IgD-negative memory B cell (primary cell): ENCODE measurements around the gene FYB2. TPM values are rescaled to one million over a fixed set of nuclear protein-coding genes. Genes with fewer than 3 reads are reported as not detected.

ENCODE experiments used
- H3K27ac Mint-ChIP-seq, 3 donors: one replicate each; pipeline ENCODE4 v1.8.0; 2020 to 2022; ENCODE audit warnings: mild to moderate bottlenecking in 3 of 3, mixed read lengths in 3 of 3, moderate library complexity in 1 of 3
- H3K27me3 Mint-ChIP-seq: one replicate; pipeline ENCODE4 v1.8.0; 2021; ENCODE audit warnings: mixed read lengths
- H3K36me3 Mint-ChIP-seq: one replicate; pipeline ENCODE4 v1.8.0; 2020; ENCODE audit warnings: mild to moderate bottlenecking, mixed read lengths
- H3K4me1 Mint-ChIP-seq, 3 donors: one replicate each; pipeline ENCODE4 v1.8.0; 2020 to 2022; ENCODE audit warnings: mixed read lengths in 3 of 3, mild to moderate bottlenecking in 1 of 3
- H3K4me3 Mint-ChIP-seq, 4 donors: one replicate each; pipeline ENCODE4 v1.8.0; 2020 to 2022; ENCODE audit warnings: mild to moderate bottlenecking in 4 of 4, mixed read lengths in 4 of 4, moderate library complexity in 3 of 4
- H3K9me3 Mint-ChIP-seq, 3 donors: one replicate each; pipeline ENCODE4 v1.8.0; 2020 to 2021; ENCODE audit warnings: mixed read lengths in 3 of 3, mild to moderate bottlenecking in 1 of 3
- polyA plus RNA-seq: library from polyadenylated mRNA; unstranded; fragments of 300-500 nt; fragmentation: Illumina TruSeq; gene quantifications from one replicate; pipeline ENCODE4 v1.2.3, GENCODE V29; 2021

Gene FYB2
- not detected for polyA plus RNA-seq

DNA sequence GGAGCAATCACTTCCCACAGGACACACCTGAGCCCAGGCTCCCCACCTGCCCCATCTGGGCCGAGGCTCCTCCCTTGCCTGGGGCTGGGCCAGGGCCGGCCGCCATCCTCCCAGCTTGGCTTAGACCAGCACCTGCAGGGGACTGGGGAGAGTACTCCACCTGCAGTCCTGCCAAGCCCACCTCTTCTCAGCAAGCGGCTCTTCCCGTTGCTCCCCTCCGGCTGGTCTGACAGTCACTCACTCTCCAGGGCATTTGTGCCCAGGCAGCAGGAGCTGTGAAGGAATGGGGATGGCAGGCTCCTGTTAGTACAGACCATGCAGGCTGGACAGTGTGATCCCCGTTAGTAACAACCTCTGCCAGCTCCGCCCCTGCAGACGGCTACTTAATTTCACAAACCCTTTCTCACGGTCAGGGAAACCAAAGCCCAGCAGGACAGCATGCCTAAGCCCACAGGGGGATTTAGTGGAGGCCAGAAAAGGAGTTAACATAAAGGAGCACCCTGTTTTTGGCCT is at the start of gene FYB2:
FYB2 (minus strand) TSS at position 18 of the 513 bp plus-strand sequence. CDS start 114 bp downstream, outside the sequence.
- Mint-ChIP-seq H3K4me1 (peaks cover 0 to 2% (median 0%) of the 10 kb centered on the region in 3 donors), H3K27ac (peak within 1 kb of the TSS in 2 of 3 donors; percentile 23), H3K27me3 (peaks cover 8% of the 10 kb centered on the region), H3K9me3 (peaks cover 0 to 6% (median 1%) of the 10 kb centered on the region in 3 donors), H3K4me3 (no peak within 1 kb of the TSS), H3K36me3 (no peaks in the 10 kb centered on the region)

- Mint-ChIP-seq H3K9me3 (no peaks in the 10 kb centered on the region), H3K27me3 (peaks cover 2% of the 10 kb centered on the region), H3K4me3 (no peak overlapping the region), H3K4me1 (no peaks in the 10 kb centered on the region), H3K27ac (no peak overlapping the region), H3K36me3 (no peaks in the 10 kb centered on the region)
Measured at GRCh38 chr1:56868761-56869160, 49.6 kb upstream of the FYB2 start.

GRCh38 chr1:56867491-56867890 is 48.3 kb upstream of the FYB2 start:
- Mint-ChIP-seq H3K4me1 (no peaks in the 10 kb centered on the region), H3K27ac (peak overlapping the region in 1 of 3 donors; percentile 1), H3K36me3 (no peaks in the 10 kb centered on the region)

GRCh38 chr1:56866656-56867055 is 47.5 kb upstream of the FYB2 start:
- H3K4me1 Mint-ChIP-seq = no peaks in the 10 kb centered on the region

More at GRCh38 chr1:56867491-56867890, 48.3 kb upstream of the FYB2 start:
- Mint-ChIP-seq H3K9me3 (no peaks in the 10 kb centered on the region), H3K27me3 (peaks cover 2% of the 10 kb centered on the region), H3K4me3 (no peak overlapping the region)

GRCh38 chr1:56864430-56864829 is 45.2 kb upstream of the FYB2 start:
- Mint-ChIP-seq H3K27me3 (no peaks in the 10 kb centered on the region), H3K4me3 (no peak overlapping the region), H3K36me3 (no peaks in the 10 kb centered on the region), H3K27ac (no peak overlapping the region), H3K9me3 (peaks cover 0 to 4% (median 0%) of the 10 kb centered on the region in 3 donors), H3K4me1 (no peaks in the 10 kb centered on the region)

More at GRCh38 chr1:56866656-56867055, 47.5 kb upstream of the FYB2 start:
- Mint-ChIP-seq H3K27me3 (peaks cover 2% of the 10 kb centered on the region), H3K9me3 (no peaks in the 10 kb centered on the region), H3K4me3 (no peak overlapping the region), H3K36me3 (no peaks in the 10 kb centered on the region), H3K27ac (no peak overlapping the region)

GRCh38 chr1:56863265-56863992 is 44.2 kb upstream of the FYB2 start:
- H3K27me3 Mint-ChIP-seq = no peaks in the 10 kb centered on the region
- H3K36me3 Mint-ChIP-seq = no peaks in the 10 kb centered on the region
- H3K4me1 Mint-ChIP-seq = no peaks in the 10 kb centered on the region
- no peak overlapping the region for H3K27ac Mint-ChIP-seq
- no peak overlapping the region for H3K4me3 Mint-ChIP-seq
- H3K9me3 Mint-ChIP-seq = peaks cover 0 to 4% (median 0%) of the 10 kb centered on the region in 3 donors

- no peaks in the 10 kb centered on the region for H3K36me3 Mint-ChIP-seq
- H3K9me3 Mint-ChIP-seq = peaks cover 0 to 4% (median 3%) of the 10 kb centered on the region in 3 donors
- no peak overlapping the region for H3K27ac Mint-ChIP-seq
- no peaks in the 10 kb centered on the region for H3K4me1 Mint-ChIP-seq
- H3K4me3 Mint-ChIP-seq = no peak overlapping the region
- peaks cover 1% of the 10 kb centered on the region for H3K27me3 Mint-ChIP-seq
Measured at GRCh38 chr1:56859287-56859686, 40.1 kb upstream of the FYB2 start.

GRCh38 chr1:56856186-56856585 is 37.0 kb upstream of the FYB2 start:
- Mint-ChIP-seq H3K27me3 (peaks cover 4% of the 10 kb centered on the region), H3K4me3 (no peak overlapping the region), H3K36me3 (no peaks in the 10 kb centered on the region), H3K27ac (no peak overlapping the region), H3K9me3 (peaks cover 0 to 4% (median 3%) of the 10 kb centered on the region in 3 donors), H3K4me1 (no peaks in the 10 kb centered on the region)

GRCh38 chr1:56855190-56855589 is 36.0 kb upstream of the FYB2 start:
- Mint-ChIP-seq H3K36me3 (no peaks in the 10 kb centered on the region), H3K4me3 (no peak overlapping the region), H3K27me3 (peaks cover 4% of the 10 kb centered on the region), H3K27ac (no peak overlapping the region), H3K4me1 (no peaks in the 10 kb centered on the region), H3K9me3 (peaks cover 0 to 3% (median 0%) of the 10 kb centered on the region in 3 donors)

GRCh38 chr1:56854521-56855099 is 35.4 kb upstream of the FYB2 start, which contains the start of gene C8A:
Gene C8A, plus strand, starts transcription at chr1:56854797. Its CDS starts 105 bp downstream, at chr1:56854902.
- H3K36me3 Mint-ChIP-seq = no peaks in the 10 kb centered on the region
- peaks cover 4% of the 10 kb centered on the region for H3K27me3 Mint-ChIP-seq
- H3K9me3 Mint-ChIP-seq = peaks cover 0 to 3% (median 0%) of the 10 kb centered on the region in 3 donors
- H3K27ac Mint-ChIP-seq = no peak within 1 kb of the TSS
- H3K4me1 Mint-ChIP-seq = no peaks in the 10 kb centered on the region
- no peak within 1 kb of the TSS for H3K4me3 Mint-ChIP-seq

DNA sequence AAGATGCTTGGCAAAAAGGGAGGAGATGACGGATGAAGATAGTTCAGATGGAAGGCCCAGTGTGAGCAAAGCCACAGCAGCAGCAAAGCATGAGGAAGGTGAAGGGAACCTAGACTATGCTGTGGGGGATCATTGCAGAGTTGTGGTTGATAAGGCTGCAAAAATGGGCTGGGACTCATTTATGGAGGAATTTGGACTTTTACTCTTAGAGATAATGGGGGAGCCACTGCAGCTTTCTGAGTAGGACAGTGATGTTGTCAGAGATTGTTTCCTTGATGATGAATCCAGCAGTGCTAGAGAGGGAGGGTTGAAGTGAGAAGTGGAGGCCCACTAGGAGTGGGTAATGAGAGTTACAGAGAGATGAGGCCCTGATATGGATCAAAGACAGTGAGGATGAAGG is 33.3 kb upstream of the FYB2 start:
- H3K27ac Mint-ChIP-seq = no peak overlapping the region
- H3K4me3 Mint-ChIP-seq = no peak overlapping the region
- no peaks in the 10 kb centered on the region for H3K4me1 Mint-ChIP-seq
- H3K27me3 Mint-ChIP-seq = peaks cover 2% of the 10 kb centered on the region
- H3K9me3 Mint-ChIP-seq = peaks cover 0 to 2% (median 0%) of the 10 kb centered on the region in 3 donors
- no peaks in the 10 kb centered on the region for H3K36me3 Mint-ChIP-seq

GRCh38 chr1:56850922-56851321 is 31.7 kb upstream of the FYB2 start:
- Mint-ChIP-seq H3K27me3 (peaks cover 2% of the 10 kb centered on the region), H3K27ac (no peak overlapping the region), H3K9me3 (peaks cover 0 to 3% (median 2%) of the 10 kb centered on the region in 3 donors), H3K4me3 (no peak overlapping the region), H3K4me1 (no peaks in the 10 kb centered on the region), H3K36me3 (no peaks in the 10 kb centered on the region)

GRCh38 chr1:56850411-56850810 is 31.2 kb upstream of the FYB2 start:
- Mint-ChIP-seq H3K27ac (no peak overlapping the region), H3K36me3 (no peaks in the 10 kb centered on the region), H3K9me3 (peaks cover 0 to 5% (median 2%) of the 10 kb centered on the region in 3 donors), H3K4me1 (no peaks in the 10 kb centered on the region), H3K27me3 (peaks cover 2% of the 10 kb centered on the region), H3K4me3 (no peak overlapping the region)

- peaks cover 4% of the 10 kb centered on the region for H3K27me3 Mint-ChIP-seq
- no peaks in the 10 kb centered on the region for H3K4me1 Mint-ChIP-seq
- peaks cover 0 to 5% (median 2%) of the 10 kb centered on the region in 3 donors for H3K9me3 Mint-ChIP-seq
- no peak overlapping the region for H3K27ac Mint-ChIP-seq
- no peaks in the 10 kb centered on the region for H3K36me3 Mint-ChIP-seq
- H3K4me3 Mint-ChIP-seq = no peak overlapping the region
Measured at GRCh38 chr1:56849750-56850149, 30.5 kb upstream of the FYB2 start.

GRCh38 chr1:56845343-56845742 is 26.1 kb upstream of the FYB2 start:
- Mint-ChIP-seq H3K9me3 (peaks cover 0 to 5% (median 2%) of the 10 kb centered on the region in 3 donors), H3K27me3 (peaks cover 2% of the 10 kb centered on the region), H3K4me3 (no peak overlapping the region), H3K36me3 (no peaks in the 10 kb centered on the region), H3K27ac (no peak overlapping the region), H3K4me1 (no peaks in the 10 kb centered on the region)
